ENCODE results near the gene F7. TPM values are rescaled to one million over a fixed set of nuclear protein-coding genes. Genes with fewer than 3 reads are reported as not detected.

F7 gene
- total RNA-seq, 3 donors from 2014 or later (not counting 1 experiment from before 2014, with no cell fraction given), result 0.25 to 0.91 TPM; not detected in 1

DNA sequence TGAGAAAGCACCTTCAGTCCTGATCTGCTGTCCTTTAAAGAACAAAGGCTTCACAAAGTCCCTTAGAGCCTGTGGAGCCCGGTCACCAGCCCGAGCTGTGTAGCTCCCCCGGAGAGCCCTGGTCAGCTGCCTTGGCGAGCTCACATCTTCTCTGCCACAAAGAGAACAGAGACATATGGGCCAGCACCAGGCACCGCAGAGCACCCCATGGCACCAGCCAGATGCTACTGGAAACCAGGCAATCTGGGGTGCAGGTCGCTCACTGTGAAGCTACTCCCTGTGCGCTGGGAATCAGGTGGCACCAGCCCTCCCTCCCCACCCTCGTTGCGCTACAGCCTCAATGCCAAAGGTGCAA, 44.3 kb upstream of the F7 start:
- Histone ChIP-seq H3K4me3 (ENCODE audit: low read length) (no peak overlapping the region), H3K4me1 (ENCODE audit: control insufficient read depth, insufficient read depth, low read length) (no peaks in the 10 kb centered on the region), H3K36me3 (ENCODE audit: control insufficient read depth, insufficient read depth, low read length) (no peaks in the 10 kb centered on the region), H3K9me3 (ENCODE audit: control insufficient read depth, insufficient read depth, low read length) (peaks cover 13% of the 10 kb centered on the region), H3K27me3 (ENCODE audit: control insufficient read depth, insufficient read depth, low read length) (no peaks in the 10 kb centered on the region), H3K27ac (ENCODE audit: low read length) (no peak overlapping the region)
- intact Hi-C loops (cut with micrococcal nuclease), result no loop called here
- no peaks in the 10 kb centered on the region for H3K36me3 Mint-ChIP-seq
- H3K4me1 Mint-ChIP-seq, result no peaks in the 10 kb centered on the region
- no peak overlapping the region for H3K27ac Mint-ChIP-seq
- H3K9me3 Mint-ChIP-seq, result no peaks in the 10 kb centered on the region
- 93% methylated on average over 9 of the region's 9 CpGs for WGBS (ENCODE audit: insufficient coverage)
- TF ChIP-seq, protein P1, sequence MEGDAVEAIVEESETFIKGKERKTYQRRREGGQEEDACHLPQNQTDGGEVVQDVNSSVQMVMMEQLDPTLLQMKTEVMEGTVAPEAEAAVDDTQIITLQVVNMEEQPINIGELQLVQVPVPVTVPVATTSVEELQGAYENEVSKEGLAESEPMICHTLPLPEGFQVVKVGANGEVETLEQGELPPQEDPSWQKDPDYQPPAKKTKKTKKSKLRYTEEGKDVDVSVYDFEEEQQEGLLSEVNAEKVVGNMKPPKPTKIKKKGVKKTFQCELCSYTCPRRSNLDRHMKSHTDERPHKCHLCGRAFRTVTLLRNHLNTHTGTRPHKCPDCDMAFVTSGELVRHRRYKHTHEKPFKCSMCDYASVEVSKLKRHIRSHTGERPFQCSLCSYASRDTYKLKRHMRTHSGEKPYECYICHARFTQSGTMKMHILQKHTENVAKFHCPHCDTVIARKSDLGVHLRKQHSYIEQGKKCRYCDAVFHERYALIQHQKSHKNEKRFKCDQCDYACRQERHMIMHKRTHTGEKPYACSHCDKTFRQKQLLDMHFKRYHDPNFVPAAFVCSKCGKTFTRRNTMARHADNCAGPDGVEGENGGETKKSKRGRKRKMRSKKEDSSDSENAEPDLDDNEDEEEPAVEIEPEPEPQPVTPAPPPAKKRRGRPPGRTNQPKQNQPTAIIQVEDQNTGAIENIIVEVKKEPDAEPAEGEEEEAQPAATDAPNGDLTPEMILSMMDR (IDR thresholded peaks at IDR 0.05), result no peak
- no peak for ATAC-seq
- H3K4me3 Mint-ChIP-seq, result no peak overlapping the region
- H3K27me3 Mint-ChIP-seq (ENCODE audit: low read depth in 2 of 2), result no peaks in the 10 kb centered on the region
- DNase-seq, result no peak

DNA sequence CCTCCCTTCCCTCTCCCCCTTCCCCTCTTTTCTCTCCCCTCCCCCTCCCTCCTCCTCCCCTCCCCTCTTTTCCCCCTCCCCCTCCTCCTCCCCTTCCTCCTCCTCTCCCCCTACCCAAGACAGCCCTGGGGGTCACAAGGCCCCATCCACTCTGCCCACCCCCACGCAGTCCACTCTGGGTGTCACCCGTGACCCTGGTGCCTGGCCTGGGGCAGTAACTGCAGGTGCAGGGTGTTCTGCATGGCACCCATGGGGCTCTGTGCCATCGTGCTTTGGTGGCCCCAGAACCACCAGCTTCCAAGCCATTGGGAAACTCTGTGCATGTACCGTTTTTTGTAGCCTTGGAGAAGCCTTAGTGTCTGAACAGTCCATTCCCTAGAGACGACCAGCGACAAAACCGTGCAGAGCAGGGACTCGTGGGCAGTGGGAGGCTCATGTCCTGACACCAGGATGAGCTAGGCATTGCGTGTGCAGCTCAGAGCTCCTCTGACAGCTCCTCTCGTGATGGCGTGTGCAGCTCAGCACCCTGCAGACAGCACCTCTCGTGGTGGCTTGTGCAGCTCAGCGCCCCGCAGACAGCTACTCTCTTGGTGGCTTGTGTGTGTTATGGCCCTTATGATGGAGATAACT, 43.7 kb upstream of the F7 start:
- intact Hi-C loops (cut with micrococcal nuclease), result no loop called here
- ATAC-seq (no peak), DNase-seq (no peak)
- H3K4me1 Mint-ChIP-seq, result no peaks in the 10 kb centered on the region
- Histone ChIP-seq H3K9me3 (ENCODE audit: control insufficient read depth, insufficient read depth, low read length) (peaks cover 13% of the 10 kb centered on the region), H3K27me3 (ENCODE audit: control insufficient read depth, insufficient read depth, low read length) (no peaks in the 10 kb centered on the region), H3K36me3 (ENCODE audit: control insufficient read depth, insufficient read depth, low read length) (no peaks in the 10 kb centered on the region), H3K4me1 (ENCODE audit: control insufficient read depth, insufficient read depth, low read length) (no peaks in the 10 kb centered on the region), H3K4me3 (ENCODE audit: low read length) (no peak overlapping the region), H3K27ac (ENCODE audit: low read length) (no peak overlapping the region)
- TF ChIP-seq, protein P1 (IDR thresholded peaks at IDR 0.05), result no peak
- H3K27me3 Mint-ChIP-seq (ENCODE audit: low read depth in 2 of 2), result no peaks in the 10 kb centered on the region
- 91% methylated on average over 14 of the region's 14 CpGs for WGBS (ENCODE audit: insufficient coverage)
- H3K36me3 Mint-ChIP-seq, result no peaks in the 10 kb centered on the region
- no peak overlapping the region for H3K27ac Mint-ChIP-seq
- no peaks in the 10 kb centered on the region for H3K9me3 Mint-ChIP-seq
- no peak overlapping the region for H3K4me3 Mint-ChIP-seq

DNA sequence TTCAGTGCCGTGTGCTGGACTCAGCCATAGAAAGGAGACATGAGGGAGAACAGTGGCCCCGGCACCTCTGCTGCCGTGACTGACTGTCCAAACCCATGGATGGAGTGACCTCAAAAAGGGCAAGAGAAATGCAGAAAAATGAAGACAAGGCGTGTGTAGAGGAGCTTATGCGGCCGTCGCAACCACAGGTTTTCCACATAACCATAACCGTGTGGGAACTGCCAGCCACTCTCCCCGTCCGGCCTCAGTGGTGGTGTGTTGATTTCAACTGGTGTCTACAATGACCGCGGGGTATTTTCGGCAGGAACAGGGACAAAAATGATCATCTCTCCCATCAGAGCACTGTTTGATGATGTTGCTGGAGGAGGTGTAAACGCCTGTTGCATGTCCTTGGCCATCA, 42.9 kb upstream of the F7 start:
- Histone ChIP-seq H3K4me1 (ENCODE audit: control insufficient read depth, insufficient read depth, low read length) (no peaks in the 10 kb centered on the region), H3K4me3 (ENCODE audit: low read length) (no peak overlapping the region), H3K36me3 (ENCODE audit: control insufficient read depth, insufficient read depth, low read length) (no peaks in the 10 kb centered on the region), H3K27me3 (ENCODE audit: control insufficient read depth, insufficient read depth, low read length) (no peaks in the 10 kb centered on the region), H3K27ac (ENCODE audit: low read length) (no peak overlapping the region), H3K9me3 (ENCODE audit: control insufficient read depth, insufficient read depth, low read length) (peaks cover 11% of the 10 kb centered on the region)
- intact Hi-C loops (cut with micrococcal nuclease), result no loop called here
- no peak for DNase-seq
- H3K4me1 Mint-ChIP-seq, result no peaks in the 10 kb centered on the region
- no peak for ATAC-seq
- no peak overlapping the region for H3K27ac Mint-ChIP-seq
- H3K36me3 Mint-ChIP-seq, result no peaks in the 10 kb centered on the region
- H3K9me3 Mint-ChIP-seq, result no peaks in the 10 kb centered on the region
- no peaks in the 10 kb centered on the region for H3K27me3 Mint-ChIP-seq (ENCODE audit: low read depth in 2 of 2)
- 94% methylated on average over 14 of the region's 14 CpGs for whole genome bisulfite sequencing (ENCODE audit: insufficient coverage)
- no peak overlapping the region for H3K4me3 Mint-ChIP-seq
- TF ChIP-seq, protein P1 (IDR thresholded peaks at IDR 0.05), result no peak

DNA sequence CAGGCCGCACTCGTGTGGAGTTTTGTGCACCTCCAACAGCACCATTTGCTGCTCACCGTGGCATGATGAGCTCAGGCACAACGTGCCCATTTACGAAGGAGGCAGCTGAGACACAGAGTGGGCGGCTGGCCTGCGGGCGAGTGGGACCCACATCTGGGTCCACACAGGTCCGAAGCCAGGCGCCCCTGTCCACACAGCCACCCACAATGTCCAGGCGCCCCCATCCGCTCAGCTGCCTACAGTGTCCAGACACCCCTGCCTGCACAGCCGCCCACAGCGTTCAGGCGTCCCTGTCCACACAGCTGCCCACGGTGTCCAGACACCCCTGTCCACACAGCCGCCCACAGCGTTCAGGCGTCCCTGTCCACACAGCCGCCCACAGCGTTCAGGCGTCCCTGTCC, 42.5 kb upstream of the F7 start:
- no peaks in the 10 kb centered on the region for H3K9me3 Mint-ChIP-seq
- no peak overlapping the region for H3K27ac ChIP-seq (ENCODE audit: low read length)
- ATAC-seq (no peak), DNase-seq (no peak)
- intact Hi-C loops (cut with micrococcal nuclease), result no loop called here
- H3K4me1 Mint-ChIP-seq, result no peaks in the 10 kb centered on the region
- H3K36me3 Mint-ChIP-seq, result no peaks in the 10 kb centered on the region
- H3K27me3 ChIP-seq (ENCODE audit: control insufficient read depth, insufficient read depth, low read length), result no peaks in the 10 kb centered on the region
- no peaks in the 10 kb centered on the region for H3K27me3 Mint-ChIP-seq (ENCODE audit: low read depth in 2 of 2)
- H3K4me3 Mint-ChIP-seq, result no peak overlapping the region
- H3K27ac Mint-ChIP-seq, result no peak overlapping the region
- H3K36me3 ChIP-seq (ENCODE audit: control insufficient read depth, insufficient read depth, low read length), result no peaks in the 10 kb centered on the region
- no peaks in the 10 kb centered on the region for H3K4me1 ChIP-seq (ENCODE audit: control insufficient read depth, insufficient read depth, low read length)
- H3K4me3 ChIP-seq (ENCODE audit: low read length), result no peak overlapping the region
- 93% methylated on average over 22 of the region's 22 CpGs for WGBS (ENCODE audit: insufficient coverage)
- TF ChIP-seq, protein P1 (IDR thresholded peaks at IDR 0.05), result no peak
- H3K9me3 ChIP-seq (ENCODE audit: control insufficient read depth, insufficient read depth, low read length), result peaks cover 7% of the 10 kb centered on the region
